GM18861 (cell line): ENCODE measurements around the gene KIF3B.
A peak's percentile ranks its signal among the peaks of the same experiment; 100 is the strongest.
"Not testable (repeated sequence)": the region's sequence is repeated elsewhere in the genome, so short reads cannot be mapped to it uniquely, and the experiment has no call there.

Source experiments
- ATAC-seq: cut with Tn5 transposase; IDR thresholded peaks from one replicate; pipeline ENCODE4 v1.9.1; 2021; ENCODE audit not compliant: unreplicated experiment

KIF3B gene

GRCh38 chr20:32246208-32246607 is 31.2 kb upstream of the KIF3B start:
- not testable (repeated sequence) for ATAC-seq

GRCh38 chr20:32248043-32248442 is 29.4 kb upstream of the KIF3B start:
- ATAC-seq: no peak

- no peak for ATAC-seq
Measured at GRCh38 chr20:32249030-32249738, 28.3 kb upstream of the KIF3B start.

GRCh38 chr20:32251470-32251869 is 26.0 kb upstream of the KIF3B start:
- no peak for ATAC-seq

GRCh38 chr20:32252189-32252588 is 25.3 kb upstream of the KIF3B start:
- no peak for ATAC-seq

GRCh38 chr20:32260973-32261372 is 16.5 kb upstream of the KIF3B start:
- ATAC-seq: not testable (repeated sequence)

GRCh38 chr20:32261644-32262043 is 15.8 kb upstream of the KIF3B start:
- no peak for ATAC-seq

- no peak for ATAC-seq
Measured at GRCh38 chr20:32263398-32263954, 14.0 kb upstream of the KIF3B start.

GRCh38 chr20:32271620-32272019 is 5.8 kb upstream of the KIF3B start:
- no peak for ATAC-seq

- ATAC-seq: no peak
Measured at GRCh38 chr20:32274359-32274758, 3.1 kb upstream of the KIF3B start.

GRCh38 chr20:32275163-32275562 is 2.3 kb upstream of the KIF3B start:
- not testable (repeated sequence) for ATAC-seq

GRCh38 chr20:32278199-32278643 is 770 bp downstream of the KIF3B start:
- peak; percentile 73 for ATAC-seq

GRCh38 chr20:32281711-32282110 is 4.3 kb downstream of the KIF3B start:
- no peak for ATAC-seq

GRCh38 chr20:32282461-32282860 is 5.0 kb downstream of the KIF3B start:
- no peak for ATAC-seq

GRCh38 chr20:32285082-32285620 is 7.7 kb downstream of the KIF3B start:
- no peak for ATAC-seq

GRCh38 chr20:32285621-32286371 is 8.3 kb downstream of the KIF3B start:
- peak; percentile 77 for ATAC-seq

GRCh38 chr20:32287231-32287638 is 9.8 kb downstream of the KIF3B start:
- ATAC-seq: no peak

- ATAC-seq: no peak
Measured at GRCh38 chr20:32288225-32288849, 10.9 kb downstream of the KIF3B start.

GRCh38 chr20:32289299-32289660 is 11.8 kb downstream of the KIF3B start:
- ATAC-seq: not testable (repeated sequence)

- ATAC-seq: no peak
Measured at GRCh38 chr20:32289661-32290431, 12.4 kb downstream of the KIF3B start.

- no peak for ATAC-seq
Measured at GRCh38 chr20:32291166-32291565, 13.7 kb downstream of the KIF3B start.
